Umbilical cord (tissue), 2 donors: ENCODE measurements around the gene PPP4C. TPM values are rescaled to one million over a fixed set of nuclear protein-coding genes. Genes with fewer than 3 reads are reported as not detected.
"Not testable (repeated sequence)": the region's sequence is repeated elsewhere in the genome, so short reads cannot be mapped to it uniquely, and the experiment has no call there.

Experiments
- DNase-seq: peaks from one replicate; pipeline ENCODE4 v3.0.0-alpha.2; 2015; ENCODE audit warnings: low spot score
- total RNA-seq: library from RNA; depleted of rRNA; stranded (reverse); fragments of >200 nt; gene quantifications from one replicate; pipeline ENCODE4 v1.2.3, GENCODE V29; 2014; ENCODE audit warnings: low replicate concordance; ENCODE audit not compliant: insufficient read depth

PPP4C gene
- total RNA-seq, 1 donor from 2014 or later, result 46.5 TPM

DNA sequence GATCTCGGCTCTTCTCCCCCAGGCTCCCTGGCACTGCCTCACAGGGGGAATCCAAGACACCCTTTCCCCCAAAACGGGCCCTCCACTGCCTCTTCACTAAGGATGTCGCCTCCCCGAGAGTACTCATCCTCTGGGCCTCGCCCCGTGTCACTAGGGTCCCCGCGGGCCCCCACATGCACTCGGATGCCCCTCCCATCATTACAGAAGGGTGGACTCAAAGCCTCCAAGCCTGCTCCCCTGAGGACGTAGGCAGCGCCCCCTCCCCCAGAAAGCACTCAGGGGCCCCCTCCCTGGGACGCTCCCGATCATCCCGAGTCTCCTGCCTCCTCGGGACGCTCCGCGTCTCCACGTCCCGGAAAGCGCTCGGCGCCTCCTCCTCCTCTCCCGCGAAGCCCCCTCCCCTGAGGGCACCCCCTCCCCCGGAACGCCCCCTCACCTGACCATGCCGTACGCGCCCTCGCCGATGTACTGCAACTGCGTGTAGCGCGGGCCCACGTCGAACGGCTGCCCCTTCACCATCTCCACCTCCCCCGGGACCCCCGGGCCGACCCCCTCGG, 46.9 kb downstream of the PPP4C start:
- DNase-seq, result peak; percentile 45

DNA sequence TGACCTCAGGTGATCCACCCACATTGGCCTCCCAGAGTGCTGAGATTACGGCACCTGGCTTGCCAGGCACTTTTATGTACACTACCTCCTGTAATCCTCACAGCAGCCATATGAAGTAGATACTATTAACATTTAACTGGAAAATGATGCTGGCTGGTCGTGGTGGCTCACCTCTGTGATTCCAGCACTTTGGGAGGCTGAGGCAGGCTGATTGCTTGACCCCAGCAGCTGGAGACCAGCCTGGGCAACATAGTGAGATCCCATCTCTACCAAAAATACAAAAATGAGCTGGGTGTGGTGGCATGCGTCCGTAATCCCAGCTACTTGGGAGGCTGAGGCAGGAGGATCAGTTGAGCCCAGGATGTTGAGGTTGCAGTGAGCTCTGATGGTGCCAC, 49.2 kb downstream of the PPP4C start:
- no peak for DNase-seq

DNA sequence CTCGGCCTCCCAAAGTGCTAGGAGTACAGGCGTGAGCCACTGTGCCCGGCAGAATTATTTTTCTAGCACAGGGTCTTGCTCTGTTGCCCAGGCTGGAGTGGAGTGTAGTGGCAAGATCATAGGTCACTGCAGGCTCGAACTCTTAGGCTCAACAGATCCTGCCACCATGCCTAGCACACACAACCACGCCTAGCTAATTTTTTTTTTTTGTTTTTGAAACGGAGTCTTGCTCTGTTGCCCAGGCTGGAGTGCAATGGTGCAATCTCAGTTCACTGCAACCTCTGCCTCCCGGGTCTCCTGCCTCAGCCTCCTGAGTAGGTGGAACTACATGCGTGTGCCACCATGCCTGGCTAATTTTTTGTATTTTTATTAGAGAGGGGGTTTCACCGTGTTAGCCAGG, 49.9 kb downstream of the PPP4C start:
- not testable (repeated sequence) for DNase-seq

DNA sequence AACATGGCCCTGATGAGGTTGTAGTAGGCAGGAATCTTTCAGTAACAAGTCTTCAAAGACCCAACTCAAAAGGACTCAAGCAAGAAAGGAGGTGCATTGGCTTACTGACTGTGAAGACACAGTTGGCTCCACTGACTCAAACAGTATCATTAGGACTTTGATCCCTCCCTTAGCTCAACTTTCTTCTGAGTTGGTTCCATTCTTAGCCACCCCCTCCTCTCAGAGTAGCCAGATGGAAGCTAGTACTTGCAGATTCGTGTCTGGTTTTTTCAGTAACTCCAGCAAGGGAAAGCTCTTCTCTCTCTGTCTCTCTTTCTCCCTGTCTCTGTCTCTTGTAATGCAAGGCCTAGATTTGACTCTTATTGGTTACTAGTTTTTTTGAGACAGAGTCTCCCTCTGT, 52.2 kb downstream of the PPP4C start:
- DNase-seq, result no peak

DNA sequence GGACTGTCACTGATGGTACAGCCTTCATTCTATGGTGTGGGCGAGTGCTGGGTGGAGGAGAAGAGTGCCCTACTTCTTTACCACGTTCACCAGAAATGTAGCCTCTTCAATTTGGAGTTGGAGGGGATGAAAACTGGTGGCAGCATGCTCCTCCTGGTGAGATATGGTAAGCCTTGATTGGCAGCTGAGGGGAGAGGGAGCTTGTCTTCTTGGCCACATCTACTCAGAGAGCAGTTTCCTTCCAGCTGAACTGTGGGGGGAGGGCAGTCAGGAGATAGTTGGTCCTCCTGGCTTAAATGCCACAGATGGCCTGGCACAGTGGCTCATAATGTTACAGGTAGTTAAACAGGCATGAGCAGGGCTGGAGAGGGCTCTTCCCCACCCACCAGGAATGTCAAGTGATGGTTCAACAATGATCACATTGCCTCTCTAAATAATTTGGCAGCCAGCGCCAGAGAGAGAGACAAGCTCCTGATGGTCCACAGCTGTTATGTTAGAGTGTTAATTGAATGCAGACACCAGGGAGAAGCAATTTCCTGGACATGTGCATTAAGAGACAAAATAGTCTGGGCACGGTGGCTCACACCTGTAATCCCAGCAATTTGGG, 56.2 kb downstream of the PPP4C start:
- no peak for DNase-seq

DNA sequence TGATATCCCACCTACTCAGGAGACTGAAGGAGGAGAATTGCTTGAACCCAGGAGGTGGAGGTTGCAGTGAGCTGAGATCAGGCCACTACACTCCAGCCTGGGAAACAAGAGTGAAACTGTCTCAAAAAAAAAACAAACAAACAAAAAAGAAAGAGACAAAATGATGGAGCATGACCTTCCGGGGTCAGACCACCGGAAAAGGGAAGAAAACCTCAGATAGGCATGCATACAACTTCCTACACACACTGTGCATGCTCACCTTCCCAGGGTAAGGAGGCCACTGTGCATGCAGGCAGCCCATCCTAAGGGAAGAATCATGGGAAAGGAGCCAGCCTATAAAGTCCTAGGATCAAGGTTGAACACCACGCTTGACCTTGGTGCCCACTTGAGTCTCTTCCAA, 56.8 kb downstream of the PPP4C start:
- DNase-seq, result no peak

Other genes starting within 250 kb of the PPP4C start
- 68.1 TPM for gene CDIPT, start 212.8 kb upstream of the PPP4C start, total RNA-seq
- gene SEZ6L2, start 176.4 kb upstream of the PPP4C start, total RNA-seq, result 12.5 TPM
- gene ASPHD1, start 175.5 kb upstream of the PPP4C start, total RNA-seq, result not detected
- 9.4 TPM for gene KCTD13, start 149.8 kb upstream of the PPP4C start, total RNA-seq
- gene TMEM219, start 113.9 kb upstream of the PPP4C start, total RNA-seq, result 26.7 TPM
- 31.8 TPM for gene TAOK2, start 102.1 kb upstream of the PPP4C start, total RNA-seq
- 1.4 TPM for gene HIRIP3, start 80.4 kb upstream of the PPP4C start, total RNA-seq
- gene INO80E, start 79.8 kb upstream of the PPP4C start, total RNA-seq, result 8.9 TPM
- 0.48 TPM for gene DOC2A, start 65.0 kb upstream of the PPP4C start, total RNA-seq
- 8.9 TPM for gene C16orf92, start 52.8 kb upstream of the PPP4C start, total RNA-seq
- not detected for gene TLCD3B, start 44.7 kb upstream of the PPP4C start, total RNA-seq
- 321 TPM for gene ALDOA, start 10.2 kb upstream of the PPP4C start, total RNA-seq
- gene TBX6, start 15.9 kb downstream of the PPP4C start, total RNA-seq, result 0.48 TPM
- gene YPEL3, start 20.2 kb downstream of the PPP4C start, total RNA-seq, result 23.6 TPM
- not detected for gene GDPD3, start 37.5 kb downstream of the PPP4C start, total RNA-seq
- gene MAPK3, start 47.2 kb downstream of the PPP4C start, total RNA-seq, result 23.8 TPM
- 22.9 TPM for gene CORO1A, start 107.6 kb downstream of the PPP4C start, total RNA-seq
- 110 TPM for gene BOLA2B, start 117.7 kb downstream of the PPP4C start, total RNA-seq
- gene SLX1A, start 117.9 kb downstream of the PPP4C start, total RNA-seq, result 10.8 TPM
- 5.1 TPM for gene SULT1A3, start 123.3 kb downstream of the PPP4C start, total RNA-seq
- 0.24 TPM for gene NPIPB13, start 172.5 kb downstream of the PPP4C start, total RNA-seq